Measurements from ENCODE around the gene MLXIP. TPM values are rescaled to one million over a fixed set of nuclear protein-coding genes. Genes with fewer than 3 reads are reported as not detected.

The MLXIP gene
- total and polyA plus RNA-seq, 2 of the 8 experiments (the other 6 are each of a cell fraction or from before 2014, with no cell fraction given): 5.5 to 40.5 TPM

DNA sequence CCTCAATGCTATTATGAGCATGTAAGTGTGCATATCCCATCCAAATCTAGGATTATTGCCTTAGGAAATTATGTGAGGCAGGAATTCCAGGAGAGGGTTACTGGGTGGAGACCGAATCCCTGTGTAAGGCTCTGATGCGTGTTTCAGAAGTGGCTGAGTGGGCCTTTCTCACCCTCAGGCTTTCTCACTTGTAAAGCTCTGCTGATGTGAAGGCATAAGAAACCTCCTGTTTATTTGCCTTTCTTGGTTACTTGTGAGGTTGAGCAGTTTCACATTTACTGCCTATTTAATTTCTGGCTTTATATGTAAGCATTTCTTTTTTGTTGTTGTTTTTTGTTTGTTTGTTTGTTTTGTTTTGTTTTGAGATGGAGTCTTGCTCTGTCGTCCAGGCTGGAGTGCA lies 84.4 kb downstream of the MLXIP start:
- POLR2A ChIA-PET (ENCODE audit: partially characterized antibody): no interaction called here
- H3K18ac ChIP-seq (ENCODE audit: extremely low read depth, low read length): no peak overlapping the region
- no peak overlapping the region for H2BK15ac ChIP-seq (ENCODE audit: low read length)
- H2AFZ ChIP-seq (ENCODE audit: low read length): no peak overlapping the region
- H4K5ac ChIP-seq (ENCODE audit: insufficient read length, low read depth, low read length): no peak overlapping the region
- DNase-seq (ENCODE audit: low read depth in 1 of 2, low spot score in 2 of 2) (no peak), FAIRE-seq (no peak)
- no peak overlapping the region for H2AK5ac ChIP-seq (ENCODE audit: low read depth, low read length)
- no peak overlapping the region for H3K4me2 ChIP-seq (ENCODE audit: insufficient read depth in 1 of 2, low read depth in 2 of 2, low read length in 2 of 2)
- H3K4me1 ChIP-seq (replicated peaks in 1 of 4; ENCODE audit: control insufficient read depth in 3 of 4, insufficient read depth in 4 of 4, low read length in 3 of 4): no peaks in the 10 kb centered on the region; a peak in 1 of 7 replicates
- no peak overlapping the region for H3K14ac ChIP-seq (ENCODE audit: insufficient read length)
- H2BK12ac ChIP-seq (ENCODE audit: low read depth, low read length): no peak overlapping the region
- no peak overlapping the region for H2BK20ac ChIP-seq (ENCODE audit: low read length)
- no peaks in the 10 kb centered on the region for H3K9me3 ChIP-seq (ENCODE audit: insufficient read depth in 2 of 2, low read depth in 1 of 2, low read length in 1 of 2)
- H3K36me3 ChIP-seq (ENCODE audit: control insufficient read depth in 2 of 4, insufficient read depth in 4 of 4, low read length in 3 of 4): no peaks in the 10 kb centered on the region
- H2BK120ac ChIP-seq (replicated peaks; ENCODE audit: low read depth, low read length): no peak overlapping the region
- H3K9ac ChIP-seq (replicated peaks in 1 of 4; ENCODE audit: extremely low read depth in 1 of 4, low read depth in 3 of 4, low read length in 3 of 4): no peak overlapping the region
- CTCF ChIA-PET (ENCODE audit: partially characterized antibody): interaction anchor here (0.7 to 2.5 kb wide), 4 partner anchors 21 to 52 kb away, joined by 3 to 7 read pairs (median 4); no protein-coding TSS in a partner anchor
- H3K23ac ChIP-seq (ENCODE audit: insufficient read length): no peak overlapping the region
- H3K4ac ChIP-seq (replicated peaks; ENCODE audit: insufficient read length, low read depth, low read length): no peak overlapping the region
- no peak overlapping the region for H3K56ac ChIP-seq (replicated peaks; ENCODE audit: insufficient read length, low read depth, low read length)
- H3K4me3 ChIP-seq (ENCODE audit: extremely low read depth in 1 of 4, insufficient read depth in 2 of 4, low read depth in 3 of 4, low read length in 4 of 4): no peak overlapping the region
- 98% methylated on average over 3 of the region's 3 CpGs; no CpG with 5 or more reads in 1 of the 2 experiments for WGBS, 2 experiments (ENCODE audit: extremely low coverage in 1 of 2, insufficient coverage in 1 of 2, insufficient read length in 1 of 2, insufficient replicate concordance in 2 of 2, low coverage in 1 of 2, low lambda C conversion rate in 2 of 2, missing lambda C conversion rate in 1 of 2)
- H3K27ac ChIP-seq (ENCODE audit: low read depth, low read length): no peak overlapping the region
- H3K79me1 ChIP-seq (ENCODE audit: low read depth, low read length): no peaks in the 10 kb centered on the region
- no peaks in the 10 kb centered on the region for H3K23me2 ChIP-seq (ENCODE audit: low read depth, low read length)
- no peaks in the 10 kb centered on the region for H4K20me1 ChIP-seq (replicated peaks in 1 of 2; ENCODE audit: control insufficient read depth in 1 of 2, insufficient read depth in 2 of 2, low read length in 2 of 2)
- no peak overlapping the region for H4K8ac ChIP-seq (ENCODE audit: extremely low read depth, insufficient read depth, low read length)
- H3K27me3 ChIP-seq (replicated peaks in 1 of 4; ENCODE audit: control insufficient read depth in 3 of 4, extremely low read depth in 1 of 4, insufficient read depth in 3 of 4, low read length in 3 of 4): no peaks in the 10 kb centered on the region
- no peak overlapping the region for H4K91ac ChIP-seq (replicated peaks; ENCODE audit: insufficient read length, low read length)
- H2BK5ac ChIP-seq (ENCODE audit: low read depth, low read length): no peak overlapping the region
- H3K79me2 ChIP-seq (ENCODE audit: control insufficient read depth in 1 of 2, insufficient read depth in 2 of 2, low read length in 2 of 2): no peaks in the 10 kb centered on the region
